Trophoblast cell (in vitro differentiated cells and primary cell): ENCODE results near the gene LCE3A.

ENCODE experiments used
- DNase-seq, 2 donors: peaks; one replicate each; pipeline ENCODE4 v3.0.0-alpha.2; 2016
- H2AFZ ChIP-seq: 2 replicates; pipeline ENCODE4 v1.6.1; 2013; ENCODE audit warnings: low read length, moderate library complexity, mild to moderate bottlenecking; ENCODE audit not compliant: insufficient read depth, poor library complexity
- H2AK5ac ChIP-seq: 2 replicates; pipeline ENCODE4 v1.6.1; 2013; ENCODE audit warnings: mild to moderate bottlenecking, low read length
- H2BK120ac ChIP-seq: 2 replicates; pipeline ENCODE4 v1.6.1; 2013; ENCODE audit warnings: low read length, mild to moderate bottlenecking, moderate library complexity; ENCODE audit not compliant: insufficient read depth, poor library complexity
- H2BK12ac ChIP-seq: 2 replicates; pipeline ENCODE4 v1.6.1; 2013; ENCODE audit warnings: mild to moderate bottlenecking, low read length, moderate library complexity
- H2BK5ac ChIP-seq: 2 replicates; pipeline ENCODE4 v1.6.1; 2013; ENCODE audit warnings: low read length, low read depth, moderate library complexity, mild to moderate bottlenecking; ENCODE audit not compliant: poor library complexity
- H3K14ac ChIP-seq: 2 replicates; pipeline ENCODE4 v1.6.1; 2013; ENCODE audit warnings: mild to moderate bottlenecking, low read length
- H3K18ac ChIP-seq: 2 replicates; pipeline ENCODE4 v1.6.1; 2013; ENCODE audit warnings: mild to moderate bottlenecking, low read length
- H3K23ac ChIP-seq: 2 replicates; pipeline ENCODE4 v1.6.1; 2013; ENCODE audit warnings: low read length
- H3K27ac ChIP-seq: 2 replicates; pipeline ENCODE4 v1.5.1; 2013; ENCODE audit warnings: low read depth, mild to moderate bottlenecking, inconsistent platforms, low read length, moderate library complexity
- H3K27me3 ChIP-seq: 2 replicates; pipeline ENCODE4 v1.6.1; 2013; ENCODE audit warnings: inconsistent platforms, mild to moderate bottlenecking, low read length, moderate library complexity; ENCODE audit not compliant: insufficient read depth
- H3K36me3 ChIP-seq, 2 experiments: 1 replicate in 1 of 2; 2 replicates in 1 of 2; pipeline ENCODE4 v1.6.1; 2013; ENCODE audit warnings: low read length in 2 of 2, mild to moderate bottlenecking in 2 of 2, moderate library complexity in 1 of 2; ENCODE audit not compliant: insufficient read depth in 2 of 2, control insufficient read depth in 1 of 2
- H3K4ac ChIP-seq: 2 replicates; pipeline ENCODE4 v1.6.1; 2013; ENCODE audit warnings: low read depth, mild to moderate bottlenecking, low read length, moderate library complexity
- H3K4me1 ChIP-seq, 2 experiments: 1 replicate in 1 of 2; 2 replicates in 1 of 2; pipeline ENCODE4 v1.6.1; 2013; ENCODE audit warnings: low read length in 2 of 2, mild to moderate bottlenecking in 2 of 2, moderate library complexity in 1 of 2; ENCODE audit not compliant: insufficient read depth in 2 of 2, control insufficient read depth in 1 of 2
- H3K4me2 ChIP-seq: 2 replicates; pipeline ENCODE4 v1.6.1; 2013; ENCODE audit warnings: inconsistent platforms, mild to moderate bottlenecking, low read length, moderate library complexity
- H3K4me3 ChIP-seq: 2 replicates; pipeline ENCODE4 v1.5.1; 2013; ENCODE audit warnings: mild to moderate bottlenecking, low read depth, low read length, inconsistent platforms
- H3K79me1 ChIP-seq: one replicate; pipeline ENCODE4 v1.6.1; 2013; ENCODE audit warnings: low read length
- H3K79me2 ChIP-seq: 2 replicates; pipeline ENCODE4 v1.6.1; 2013; ENCODE audit warnings: low read length, mild to moderate bottlenecking; ENCODE audit not compliant: control insufficient read depth, insufficient read depth, poor library complexity
- H3K9ac ChIP-seq: 2 replicates; pipeline ENCODE4 v1.6.1; 2013; ENCODE audit warnings: mild to moderate bottlenecking, low read length
- H3K9me3 ChIP-seq: 2 replicates; pipeline ENCODE4 v1.6.1; 2013; ENCODE audit warnings: low read depth, mild to moderate bottlenecking, control low read depth, inconsistent platforms, low read length; ENCODE audit not compliant: insufficient read depth
- H4K12ac ChIP-seq: 2 replicates; pipeline ENCODE4 v1.6.1; 2013; ENCODE audit warnings: low read depth, mild to moderate bottlenecking, low read length, moderate library complexity
- H4K8ac ChIP-seq: 2 replicates; pipeline ENCODE4 v1.6.1; 2013; ENCODE audit warnings: low read depth, mild to moderate bottlenecking, low read length, moderate library complexity
- H4K91ac ChIP-seq: one replicate; pipeline ENCODE4 v1.6.1; 2013; ENCODE audit warnings: low read depth, mild to moderate bottlenecking, low read length, moderate library complexity
- WGBS: extraction: QIAGEN DNeasy Blood & Tissue Kit; methylation state at CpG from one replicate; pipeline ENCODE4 v1.1.7; 2013; ENCODE audit warnings: missing lambda C conversion rate; ENCODE audit not compliant: insufficient read length, insufficient coverage; ENCODE audit errors: extremely low coverage; 5-methylcytosine and 5-hydroxymethylcytosine counted together

LCE3A gene

GRCh38 chr1:152613511-152613910, 9.4 kb downstream of the LCE3A start, which contains the start of gene LCE3B:
LCE3B (plus strand) TSS chr1:152613811; CDS start chr1:152613811, 0 bp downstream.
- no peak for DNase-seq
- no peak within 1 kb of the TSS for H2AK5ac ChIP-seq
- no peak within 1 kb of the TSS for H3K27ac ChIP-seq
- H4K8ac ChIP-seq = no peak within 1 kb of the TSS
- no peak within 1 kb of the TSS for H3K18ac ChIP-seq
- H3K79me2 ChIP-seq = no peaks in the 10 kb centered on the region
- no peaks in the 10 kb centered on the region for H3K27me3 ChIP-seq
- no peak within 1 kb of the TSS for H4K12ac ChIP-seq
- WGBS = no CpG with 5 or more reads among the region's 1 CpG
- no peak within 1 kb of the TSS for H2BK5ac ChIP-seq
- no peak within 1 kb of the TSS for H3K23ac ChIP-seq
- H2BK120ac ChIP-seq = no peak within 1 kb of the TSS
- H3K4me3 ChIP-seq = no peak within 1 kb of the TSS
- H3K4me1 ChIP-seq = no peaks in the 10 kb centered on the region
- H3K4ac ChIP-seq = no peak within 1 kb of the TSS
- H3K9me3 ChIP-seq = no peaks in the 10 kb centered on the region
- H3K36me3 ChIP-seq = no peaks in the 10 kb centered on the region
- no peak within 1 kb of the TSS for H2AFZ ChIP-seq
- H2BK12ac ChIP-seq = no peak within 1 kb of the TSS
- H3K4me2 ChIP-seq = no peak within 1 kb of the TSS
- H3K79me1 ChIP-seq = no peaks in the 10 kb centered on the region
- no peak within 1 kb of the TSS for H3K14ac ChIP-seq
- H3K9ac ChIP-seq = no peak within 1 kb of the TSS
- H4K91ac ChIP-seq = no peak within 1 kb of the TSS

- Histone ChIP-seq H3K4me3 (no peak within 1 kb of the TSS), H3K36me3 (no peaks in the 10 kb centered on the region), H2BK12ac (no peak within 1 kb of the TSS), H2AK5ac (no peak within 1 kb of the TSS), H3K4ac (no peak within 1 kb of the TSS), H3K79me1 (no peaks in the 10 kb centered on the region), H3K14ac (no peak within 1 kb of the TSS), H3K27ac (no peak within 1 kb of the TSS), H4K12ac (no peak within 1 kb of the TSS), H3K23ac (no peak within 1 kb of the TSS), H3K4me2 (no peak within 1 kb of the TSS), H3K18ac (no peak within 1 kb of the TSS), H4K8ac (no peak within 1 kb of the TSS), H2BK5ac (no peak within 1 kb of the TSS), H3K27me3 (no peaks in the 10 kb centered on the region), H2BK120ac (no peak within 1 kb of the TSS), H3K79me2 (no peaks in the 10 kb centered on the region), H3K9ac (no peak within 1 kb of the TSS), H2AFZ (no peak within 1 kb of the TSS), H3K4me1 (no peaks in the 10 kb centered on the region), H3K9me3 (no peaks in the 10 kb centered on the region), H4K91ac (no peak within 1 kb of the TSS)
- WGBS = no CpG with 5 or more reads among the region's 4 CpGs
- no peak for DNase-seq
Measured at GRCh38 chr1:152599934-152600333, 23.0 kb downstream of the LCE3A start, which contains the start of gene LCE3C. LCE3C (plus strand) TSS chr1:152600234; CDS start chr1:152600732, 498 bp downstream.

GRCh38 chr1:152596986-152597385, 25.9 kb downstream of the LCE3A start:
- Histone ChIP-seq H2AFZ (no peak overlapping the region), H3K4ac (no peak overlapping the region), H3K79me2 (no peaks in the 10 kb centered on the region), H3K4me2 (no peak overlapping the region), H2BK120ac (no peak overlapping the region), H3K14ac (no peak overlapping the region), H2BK12ac (no peak overlapping the region), H3K9me3 (no peaks in the 10 kb centered on the region), H2BK5ac (no peak overlapping the region), H3K4me1 (no peaks in the 10 kb centered on the region), H2AK5ac (no peak overlapping the region), H3K4me3 (no peak overlapping the region), H3K36me3 (no peaks in the 10 kb centered on the region), H3K27me3 (no peaks in the 10 kb centered on the region), H3K18ac (no peak overlapping the region), H3K23ac (no peak overlapping the region), H3K27ac (no peak overlapping the region), H4K12ac (no peak overlapping the region), H4K8ac (no peak overlapping the region), H4K91ac (no peak overlapping the region), H3K9ac (no peak overlapping the region), H3K79me1 (no peaks in the 10 kb centered on the region)
- no CpG with 5 or more reads among the region's 2 CpGs for WGBS
- no peak for DNase-seq

GRCh38 chr1:152585586-152585985, 37.3 kb downstream of the LCE3A start:
- Histone ChIP-seq H4K12ac (no peak overlapping the region), H3K9me3 (no peaks in the 10 kb centered on the region), H3K4ac (no peak overlapping the region), H3K79me1 (no peaks in the 10 kb centered on the region), H3K27me3 (no peaks in the 10 kb centered on the region), H3K23ac (no peak overlapping the region), H3K4me2 (no peak overlapping the region), H2BK5ac (no peak overlapping the region), H3K18ac (no peak overlapping the region), H3K9ac (no peak overlapping the region), H3K4me1 (no peaks in the 10 kb centered on the region), H3K36me3 (no peaks in the 10 kb centered on the region), H3K14ac (no peak overlapping the region), H2BK12ac (no peak overlapping the region), H3K79me2 (no peaks in the 10 kb centered on the region), H2AFZ (no peak overlapping the region), H2BK120ac (no peak overlapping the region), H4K91ac (no peak overlapping the region), H3K27ac (no peak overlapping the region), H4K8ac (no peak overlapping the region), H2AK5ac (no peak overlapping the region), H3K4me3 (no peak overlapping the region)
- no CpG with 5 or more reads among the region's 1 CpG for WGBS
- no peak for DNase-seq
